ENCODE results near the gene ALPK1. TPM values are rescaled to one million over a fixed set of nuclear protein-coding genes. Genes with fewer than 3 reads are reported as not detected.

ALPK1 gene
- polyA plus RNA-seq, 1 donor from 2014 or later, result 0.10 TPM

- no peak overlapping the region for H3K4me3 ChIP-seq (ENCODE audit: low read length)
- H3K27ac ChIP-seq (ENCODE audit: low read length), result no peak overlapping the region
- no peak overlapping the region for H3K4me2 ChIP-seq (ENCODE audit: low read length)
- no peaks in the 10 kb centered on the region for H3K9me2 ChIP-seq (ENCODE audit: insufficient read depth, low read length)
- TF ChIP-seq SMC3 (conservative IDR thresholded peaks at IDR 0.05; ENCODE audit: poor library complexity), result no peak
- TF ChIP-seq CTCF (IDR thresholded peaks at IDR 0.05; ENCODE audit: poor library complexity, severe bottlenecking), result peak; percentile 42
- no peak overlapping the region for H3K9ac ChIP-seq (ENCODE audit: low read length)
- H3F3A ChIP-seq (ENCODE audit: insufficient read depth, low read length, poor library complexity, severe bottlenecking), result no peaks in the 10 kb centered on the region
- H4K20me1 ChIP-seq (ENCODE audit: insufficient read depth), result no peaks in the 10 kb centered on the region
- no peaks in the 10 kb centered on the region for H3K27me3 ChIP-seq (ENCODE audit: insufficient read depth, low read depth, low read length)
- H2AFZ ChIP-seq (ENCODE audit: low read depth, low read length), result no peak overlapping the region
- H3K9me3 ChIP-seq (ENCODE audit: low read length), result no peaks in the 10 kb centered on the region
- no peaks in the 10 kb centered on the region for H3K36me3 ChIP-seq (ENCODE audit: insufficient read depth, low read length)
- no peaks in the 10 kb centered on the region for H3K79me2 ChIP-seq (replicated peaks; ENCODE audit: insufficient read depth, low read length)
Measured at GRCh38 chr4:112348488-112349158, 51.5 kb downstream of the ALPK1 start.

- no peaks in the 10 kb centered on the region for H3F3A ChIP-seq (ENCODE audit: insufficient read depth, low read length, poor library complexity, severe bottlenecking)
- no peak overlapping the region for H3K9ac ChIP-seq (ENCODE audit: low read length)
- H3K27ac ChIP-seq (ENCODE audit: low read length), result no peak overlapping the region
- no peak overlapping the region for H3K4me3 ChIP-seq (ENCODE audit: low read length)
- no peak overlapping the region for H3K4me2 ChIP-seq (ENCODE audit: low read length)
- H3K9me3 ChIP-seq (ENCODE audit: low read length), result no peaks in the 10 kb centered on the region
- no peaks in the 10 kb centered on the region for H4K20me1 ChIP-seq (ENCODE audit: insufficient read depth)
- no peaks in the 10 kb centered on the region for H3K9me2 ChIP-seq (ENCODE audit: insufficient read depth, low read length)
- TF ChIP-seq POLR2AphosphoS5 (IDR thresholded peaks at IDR 0.05), result no peak
- TF ChIP-seq REST (IDR thresholded peaks at IDR 0.05; ENCODE audit: borderline replicate concordance), result no peak
- no peak for TF ChIP-seq SMC3 (conservative IDR thresholded peaks at IDR 0.05; ENCODE audit: poor library complexity)
- no peak for TF ChIP-seq TAF1 (IDR thresholded peaks at IDR 0.05; ENCODE audit: low read depth)
- no peak for TF ChIP-seq CTCF (IDR thresholded peaks at IDR 0.05; ENCODE audit: poor library complexity, severe bottlenecking)
- no peak for TF ChIP-seq EP300 (conservative IDR thresholded peaks at IDR 0.05; ENCODE audit: poor library complexity, severe bottlenecking)
- no peak for TF ChIP-seq EZH2 (IDR thresholded peaks at IDR 0.05; ENCODE audit: borderline replicate concordance, insufficient read depth, low read length, poor library complexity, severe bottlenecking)
- no peak for TF ChIP-seq RAD21 (conservative IDR thresholded peaks at IDR 0.05)
- no peak for TF ChIP-seq MXI1 (conservative IDR thresholded peaks at IDR 0.05; ENCODE audit: poor library complexity, severe bottlenecking)
- no peak overlapping the region for H2AFZ ChIP-seq (ENCODE audit: low read depth, low read length)
- no peaks in the 10 kb centered on the region for H3K27me3 ChIP-seq (ENCODE audit: insufficient read depth, low read depth, low read length)
- no peaks in the 10 kb centered on the region for H3K79me2 ChIP-seq (replicated peaks; ENCODE audit: insufficient read depth, low read length)
- H3K36me3 ChIP-seq (ENCODE audit: insufficient read depth, low read length), result no peaks in the 10 kb centered on the region
Measured at GRCh38 chr4:112352736-112353135, 55.6 kb downstream of the ALPK1 start.

Data from neural cell (in vitro differentiated cells).